HG02852 (cell line): Measurements from ENCODE around the gene RBM20.
"Not testable (repeated sequence)": the region's sequence is repeated elsewhere in the genome, so short reads cannot be mapped to it uniquely, and the experiment has no call there.

Experiments
- ATAC-seq: cut with Tn5 transposase; IDR thresholded peaks from one replicate; pipeline ENCODE4 v1.9.1; 2021; ENCODE audit warnings: mild to moderate bottlenecking, moderate library complexity; ENCODE audit not compliant: unreplicated experiment

RBM20 gene

GRCh38 chr10:110643653-110644597 lies at the start of gene RBM20:
Gene RBM20 (plus strand): TSS chr10:110644336. CDS start chr10:110644455, 119 bp downstream.
- no peak for ATAC-seq

GRCh38 chr10:110597476-110597875 lies 46.7 kb upstream of the RBM20 start:
- ATAC-seq = no peak

GRCh38 chr10:110600487-110601101 lies 43.5 kb upstream of the RBM20 start:
- no peak for ATAC-seq

GRCh38 chr10:110601581-110601980 lies 42.6 kb upstream of the RBM20 start:
- ATAC-seq = no peak

GRCh38 chr10:110608087-110608486 lies 36.0 kb upstream of the RBM20 start:
- ATAC-seq = no peak

GRCh38 chr10:110609605-110610004 lies 34.5 kb upstream of the RBM20 start:
- no peak for ATAC-seq

GRCh38 chr10:110610308-110610774 lies 33.8 kb upstream of the RBM20 start:
- no peak for ATAC-seq

GRCh38 chr10:110610781-110611180 lies 33.4 kb upstream of the RBM20 start:
- not testable (repeated sequence) for ATAC-seq

- ATAC-seq = no peak
Measured at GRCh38 chr10:110612087-110612486, 32.0 kb upstream of the RBM20 start.

GRCh38 chr10:110612629-110613028 lies 31.5 kb upstream of the RBM20 start:
- no peak for ATAC-seq

- ATAC-seq = peak; percentile 33
Measured at GRCh38 chr10:110613341-110613995, 30.7 kb upstream of the RBM20 start.

- peak; percentile 50 for ATAC-seq
Measured at GRCh38 chr10:110613996-110614495, 30.1 kb upstream of the RBM20 start.

GRCh38 chr10:110615057-110615747 lies 28.9 kb upstream of the RBM20 start:
- ATAC-seq = no peak

- ATAC-seq = no peak
Measured at GRCh38 chr10:110616493-110617033, 27.6 kb upstream of the RBM20 start.

GRCh38 chr10:110617425-110618229 lies 26.5 kb upstream of the RBM20 start:
- ATAC-seq = no peak

- no peak for ATAC-seq
Measured at GRCh38 chr10:110618230-110618610, 25.9 kb upstream of the RBM20 start.

- no peak for ATAC-seq
Measured at GRCh38 chr10:110619514-110620397, 24.4 kb upstream of the RBM20 start.

- ATAC-seq = no peak
Measured at GRCh38 chr10:110620398-110620719, 23.8 kb upstream of the RBM20 start.

- not testable (repeated sequence) for ATAC-seq
Measured at GRCh38 chr10:110623316-110623715, 20.8 kb upstream of the RBM20 start.
